HUDEP-2 (cell line): ENCODE measurements around the gene ZNF620.
"Not testable (repeated sequence)": the region's sequence is repeated elsewhere in the genome, so short reads cannot be mapped to it uniquely, and the experiment has no call there.

Experiments
- DNase-seq, 76 experiments: peaks; one replicate each; lab custom pipeline; 2025; ENCODE audit not compliant: unreplicated experiment in 76 of 76; lab: John Stamatoyannopoulos, UW

The ZNF620 gene

GRCh38 chr3:40499952-40500351, 5.9 kb upstream of the ZNF620 start:
- DNase-seq, result no peak

GRCh38 chr3:40502034-40502433, 3.8 kb upstream of the ZNF620 start:
- peak in 21 of 76 experiments; percentile 2 to 71 (median 27) for DNase-seq

GRCh38 chr3:40504636-40505430, 1.0 kb upstream of the ZNF620 start:
- DNase-seq, result no peak

- no peak for DNase-seq
These were observed 5.3 kb downstream of the ZNF620 start for GRCh38 chr3:40511031-40511718.

- no peak for DNase-seq
These were observed 10.4 kb downstream of the ZNF620 start for GRCh38 chr3:40516201-40516600.

- DNase-seq, result no peak
These were observed 12.2 kb downstream of the ZNF620 start for GRCh38 chr3:40518067-40518466.

GRCh38 chr3:40518848-40519247, 13.0 kb downstream of the ZNF620 start:
- no peak for DNase-seq

GRCh38 chr3:40521254-40521653, 15.4 kb downstream of the ZNF620 start:
- no peak for DNase-seq

GRCh38 chr3:40523781-40524180, 17.9 kb downstream of the ZNF620 start:
- peak in 4 of 76 experiments; percentile 1 to 38 (median 6) for DNase-seq

- peak in 2 of 76 experiments; percentile 4 to 53 for DNase-seq
These were observed 18.4 kb downstream of the ZNF620 start for GRCh38 chr3:40524222-40524567.

GRCh38 chr3:40524568-40525285, 18.9 kb downstream of the ZNF620 start, which contains the start of gene ZNF621:
TSS of gene ZNF621 (plus strand) at chr3:40524960. CDS start at chr3:40525841, 881 bp downstream.
- peak in 75 of 76 experiments; percentile 1 to 91 (median 78) for DNase-seq

GRCh38 chr3:40528426-40528825, 22.6 kb downstream of the ZNF620 start:
- no peak for DNase-seq

GRCh38 chr3:40532252-40532651, 26.4 kb downstream of the ZNF620 start:
- no peak for DNase-seq

GRCh38 chr3:40534283-40534682, 28.4 kb downstream of the ZNF620 start:
- no peak for DNase-seq

- DNase-seq, result no peak
These were observed 41.0 kb downstream of the ZNF620 start for GRCh38 chr3:40546816-40547215.

- no peak for DNase-seq
These were observed 44.3 kb downstream of the ZNF620 start for GRCh38 chr3:40550167-40550566.

GRCh38 chr3:40557575-40558161, 51.8 kb downstream of the ZNF620 start:
- no peak for DNase-seq

- not testable (repeated sequence) for DNase-seq
These were observed 56.6 kb downstream of the ZNF620 start for GRCh38 chr3:40562482-40562881.

GRCh38 chr3:40565629-40566028, 59.8 kb downstream of the ZNF620 start:
- not testable (repeated sequence) for DNase-seq

GRCh38 chr3:40566694-40567093, 60.9 kb downstream of the ZNF620 start:
- DNase-seq, result no peak
